K562 (cell line): Measurements from ENCODE around the gene B4GALT4.

Experiments used
- CBFB ChIP-seq: sonication (generic); formaldehyde crosslinking; IDR thresholded peaks from 2 replicates; pipeline ENCODE4 v1.4.0; 2020; ENCODE audit warnings: mild to moderate bottlenecking, missing genetic modification reagents
- CC2D1A ChIP-seq: fragments of 450-650 bp; IDR thresholded peaks from 2 replicates; pipeline ENCODE4 v1.6.1; 2017; ENCODE audit warnings: mild to moderate bottlenecking
- FOSL1 ChIP-seq: fragments of 200-800 bp; sonication (Bioruptor generic); conservative IDR thresholded peaks from 2 replicates; pipeline ENCODE4 v1.6.1; 2016; ENCODE audit warnings: missing genetic modification characterization, missing compliant biosample characterization
- JUNB ChIP-seq: fragments of 450-650 bp; formaldehyde crosslinking; conservative IDR thresholded peaks from 2 replicates; pipeline ENCODE4 v1.4.0; 2020; ENCODE audit warnings: mild to moderate bottlenecking
- NR2C2 ChIP-seq, 2 experiments: fragments of 200-800 bp in 1 of 2; sonication (Bioruptor generic) in 1 of 2; sonication (generic) in 1 of 2; formaldehyde crosslinking in 1 of 2; IDR thresholded peaks; 2 replicates each; pipeline versions ENCODE4 v1.6.1 to v1.8.0; 2016 to 2022; ENCODE audit warnings: mild to moderate bottlenecking in 1 of 2, missing compliant biosample characterization in 1 of 2, missing genetic modification characterization in 1 of 2, missing genetic modification reagents in 1 of 2
- POLR2AphosphoS5 ChIP-seq: IDR thresholded peaks from 2 replicates; pipeline ENCODE4 v1.6.1; 2011; ENCODE audit warnings: mild to moderate bottlenecking, low read depth, low read length, moderate library complexity; ENCODE audit not compliant: control insufficient read depth, insufficient read depth
- TF ChIP-seq, protein P1 (sequence below), 3 experiments: IDR thresholded peaks in 2 of 3; conservative IDR thresholded peaks in 1 of 3; 2 replicates each; pipeline ENCODE4 v1.5.1; 2011 to 2012; ENCODE audit warnings: low read length in 3 of 3, mild to moderate bottlenecking in 3 of 3, control low read depth in 2 of 3, improper control_type of control experiment in 1 of 3, inconsistent platforms in 1 of 3, low read depth in 1 of 3, mixed read lengths in 1 of 3, moderate library complexity in 1 of 3; ENCODE audit not compliant: insufficient read depth in 2 of 3
- TF ChIP-seq, protein P2 (sequence below): sonication (generic); formaldehyde crosslinking; IDR thresholded peaks from 2 replicates; pipeline ENCODE4 v1.8.0; 2022; ENCODE audit warnings: missing genetic modification reagents, mild to moderate bottlenecking, borderline replicate concordance
- TF ChIP-seq, protein P3 (sequence below): sonication (generic); formaldehyde crosslinking; IDR thresholded peaks from 2 replicates; pipeline ENCODE4 v1.8.0; 2022; ENCODE audit warnings: missing genetic modification reagents, mild to moderate bottlenecking, borderline replicate concordance
- TF ChIP-seq, protein P4 (sequence below): sonication (generic); formaldehyde crosslinking; IDR thresholded peaks from 2 replicates; pipeline ENCODE4 v1.8.0; 2022; ENCODE audit warnings: mild to moderate bottlenecking, missing genetic modification reagents

DNA sequence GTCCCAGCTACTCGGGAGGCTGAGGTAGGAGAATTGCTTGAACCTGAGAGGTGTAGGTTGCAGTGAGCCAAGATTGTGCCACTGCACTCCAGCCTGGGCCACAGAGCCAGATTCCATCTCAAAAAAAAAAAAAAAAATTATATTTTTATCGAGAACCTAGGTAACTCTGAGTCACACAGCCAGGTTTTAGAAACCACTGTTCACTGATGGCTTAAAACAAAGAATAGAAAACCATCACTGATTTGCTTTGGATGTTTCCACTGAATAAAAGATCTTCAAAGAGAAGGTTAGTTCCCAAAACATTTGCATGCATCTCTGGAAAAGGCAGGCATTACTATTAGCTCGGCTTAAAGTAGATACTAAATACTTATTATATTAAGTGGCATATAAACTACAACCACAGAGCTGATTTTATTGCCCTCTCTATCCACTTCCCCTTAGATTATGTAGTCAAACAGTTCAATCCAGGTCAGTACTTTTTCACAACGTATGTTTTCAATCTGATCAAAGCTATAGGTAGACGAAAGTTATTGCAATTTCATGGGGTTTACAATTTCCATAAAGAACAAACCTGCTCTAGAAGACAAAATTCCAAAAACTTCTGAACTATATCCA, 1.4 kb downstream of the B4GALT4 start:
- TF ChIP-seq, protein P1, sequence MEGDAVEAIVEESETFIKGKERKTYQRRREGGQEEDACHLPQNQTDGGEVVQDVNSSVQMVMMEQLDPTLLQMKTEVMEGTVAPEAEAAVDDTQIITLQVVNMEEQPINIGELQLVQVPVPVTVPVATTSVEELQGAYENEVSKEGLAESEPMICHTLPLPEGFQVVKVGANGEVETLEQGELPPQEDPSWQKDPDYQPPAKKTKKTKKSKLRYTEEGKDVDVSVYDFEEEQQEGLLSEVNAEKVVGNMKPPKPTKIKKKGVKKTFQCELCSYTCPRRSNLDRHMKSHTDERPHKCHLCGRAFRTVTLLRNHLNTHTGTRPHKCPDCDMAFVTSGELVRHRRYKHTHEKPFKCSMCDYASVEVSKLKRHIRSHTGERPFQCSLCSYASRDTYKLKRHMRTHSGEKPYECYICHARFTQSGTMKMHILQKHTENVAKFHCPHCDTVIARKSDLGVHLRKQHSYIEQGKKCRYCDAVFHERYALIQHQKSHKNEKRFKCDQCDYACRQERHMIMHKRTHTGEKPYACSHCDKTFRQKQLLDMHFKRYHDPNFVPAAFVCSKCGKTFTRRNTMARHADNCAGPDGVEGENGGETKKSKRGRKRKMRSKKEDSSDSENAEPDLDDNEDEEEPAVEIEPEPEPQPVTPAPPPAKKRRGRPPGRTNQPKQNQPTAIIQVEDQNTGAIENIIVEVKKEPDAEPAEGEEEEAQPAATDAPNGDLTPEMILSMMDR (IDR thresholded peaks at IDR 0.05 in 2 of 3, conservative IDR thresholded peaks at IDR 0.05 in 1 of 3; ENCODE audit: insufficient read depth in 2 of 3, low read depth in 1 of 3, low read length in 3 of 3): no peak
- TF ChIP-seq CBFB (CRISPR knock-in tag) (no peak), CC2D1A (no peak), JUNB (CRISPR knock-in tag) (no peak), FOSL1 (tag) (no peak), NR2C2 (CRISPR knock-in tag; IDR thresholded peaks at IDR 0.05) (no peak), NR2C2 (tag; IDR thresholded peaks at IDR 0.05) (no peak), POLR2AphosphoS5 (no peak)
- TF ChIP-seq, protein P2, sequence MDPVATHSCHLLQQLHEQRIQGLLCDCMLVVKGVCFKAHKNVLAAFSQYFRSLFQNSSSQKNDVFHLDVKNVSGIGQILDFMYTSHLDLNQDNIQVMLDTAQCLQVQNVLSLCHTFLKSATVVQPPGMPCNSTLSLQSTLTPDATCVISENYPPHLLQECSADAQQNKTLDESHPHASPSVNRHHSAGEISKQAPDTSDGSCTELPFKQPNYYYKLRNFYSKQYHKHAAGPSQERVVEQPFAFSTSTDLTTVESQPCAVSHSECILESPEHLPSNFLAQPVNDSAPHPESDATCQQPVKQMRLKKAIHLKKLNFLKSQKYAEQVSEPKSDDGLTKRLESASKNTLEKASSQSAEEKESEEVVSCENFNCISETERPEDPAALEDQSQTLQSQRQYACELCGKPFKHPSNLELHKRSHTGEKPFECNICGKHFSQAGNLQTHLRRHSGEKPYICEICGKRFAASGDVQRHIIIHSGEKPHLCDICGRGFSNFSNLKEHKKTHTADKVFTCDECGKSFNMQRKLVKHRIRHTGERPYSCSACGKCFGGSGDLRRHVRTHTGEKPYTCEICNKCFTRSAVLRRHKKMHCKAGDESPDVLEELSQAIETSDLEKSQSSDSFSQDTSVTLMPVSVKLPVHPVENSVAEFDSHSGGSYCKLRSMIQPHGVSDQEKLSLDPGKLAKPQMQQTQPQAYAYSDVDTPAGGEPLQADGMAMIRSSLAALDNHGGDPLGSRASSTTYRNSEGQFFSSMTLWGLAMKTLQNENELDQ (CRISPR knock-in tag): no peak
- TF ChIP-seq, protein P3, sequence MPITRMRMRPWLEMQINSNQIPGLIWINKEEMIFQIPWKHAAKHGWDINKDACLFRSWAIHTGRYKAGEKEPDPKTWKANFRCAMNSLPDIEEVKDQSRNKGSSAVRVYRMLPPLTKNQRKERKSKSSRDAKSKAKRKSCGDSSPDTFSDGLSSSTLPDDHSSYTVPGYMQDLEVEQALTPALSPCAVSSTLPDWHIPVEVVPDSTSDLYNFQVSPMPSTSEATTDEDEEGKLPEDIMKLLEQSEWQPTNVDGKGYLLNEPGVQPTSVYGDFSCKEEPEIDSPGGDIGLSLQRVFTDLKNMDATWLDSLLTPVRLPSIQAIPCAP (CRISPR knock-in tag): no peak
- TF ChIP-seq, protein P4, sequence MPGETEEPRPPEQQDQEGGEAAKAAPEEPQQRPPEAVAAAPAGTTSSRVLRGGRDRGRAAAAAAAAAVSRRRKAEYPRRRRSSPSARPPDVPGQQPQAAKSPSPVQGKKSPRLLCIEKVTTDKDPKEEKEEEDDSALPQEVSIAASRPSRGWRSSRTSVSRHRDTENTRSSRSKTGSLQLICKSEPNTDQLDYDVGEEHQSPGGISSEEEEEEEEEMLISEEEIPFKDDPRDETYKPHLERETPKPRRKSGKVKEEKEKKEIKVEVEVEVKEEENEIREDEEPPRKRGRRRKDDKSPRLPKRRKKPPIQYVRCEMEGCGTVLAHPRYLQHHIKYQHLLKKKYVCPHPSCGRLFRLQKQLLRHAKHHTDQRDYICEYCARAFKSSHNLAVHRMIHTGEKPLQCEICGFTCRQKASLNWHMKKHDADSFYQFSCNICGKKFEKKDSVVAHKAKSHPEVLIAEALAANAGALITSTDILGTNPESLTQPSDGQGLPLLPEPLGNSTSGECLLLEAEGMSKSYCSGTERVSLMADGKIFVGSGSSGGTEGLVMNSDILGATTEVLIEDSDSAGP (CRISPR knock-in tag): no peak
